Measurements from ENCODE around the gene TNK1.
"Not testable (repeated sequence)": the region's sequence is repeated elsewhere in the genome, so short reads cannot be mapped to it uniquely, and the experiment has no call there.

The TNK1 gene

GRCh38 chr17:7357381-7357780 lies 23.5 kb upstream of the TNK1 start:
- TF ChIP-seq CTCF (IDR thresholded peaks at IDR 0.05; ENCODE audit: low read depth, low read length): no peak
- DNase-seq (ENCODE audit: extremely low read depth, low read depth): no peak

- TF ChIP-seq CTCF (IDR thresholded peaks at IDR 0.05; ENCODE audit: low read depth, low read length): no peak
- no peak for DNase-seq (ENCODE audit: extremely low read depth, low read depth)
Observed at GRCh38 chr17:7361906-7362305, 19.0 kb upstream of the TNK1 start.

- DNase-seq (ENCODE audit: extremely low read depth, low read depth): no peak
- TF ChIP-seq CTCF (IDR thresholded peaks at IDR 0.05; ENCODE audit: low read depth, low read length): no peak
Observed at GRCh38 chr17:7363311-7363710, 17.6 kb upstream of the TNK1 start.

- DNase-seq (ENCODE audit: extremely low read depth, low read depth): not testable (repeated sequence)
Observed at GRCh38 chr17:7365963-7366362, 14.9 kb upstream of the TNK1 start.

GRCh38 chr17:7367083-7367482 lies 13.8 kb upstream of the TNK1 start:
- DNase-seq (ENCODE audit: extremely low read depth, low read depth): no peak
- TF ChIP-seq CTCF (IDR thresholded peaks at IDR 0.05; ENCODE audit: low read depth, low read length): no peak

GRCh38 chr17:7367918-7368598 lies 12.8 kb upstream of the TNK1 start:
- TF ChIP-seq CTCF (IDR thresholded peaks at IDR 0.05; ENCODE audit: low read depth, low read length): no peak

GRCh38 chr17:7368599-7368994 lies 12.3 kb upstream of the TNK1 start:
- not testable (repeated sequence) for DNase-seq (ENCODE audit: extremely low read depth, low read depth)

More at GRCh38 chr17:7367918-7368598, 12.8 kb upstream of the TNK1 start:
- DNase-seq (ENCODE audit: extremely low read depth, low read depth): no peak

- DNase-seq (ENCODE audit: extremely low read depth, low read depth): no peak
- TF ChIP-seq CTCF (IDR thresholded peaks at IDR 0.05; ENCODE audit: low read depth, low read length): no peak
Observed at GRCh38 chr17:7369825-7370224, 11.1 kb upstream of the TNK1 start.
